GM13977 (cell line): Measurements from ENCODE around the gene NTNG1.

Experiments used
- DNase-seq: peaks from one replicate; pipeline ENCODE4 v3.0.0; 2012; ENCODE audit warnings: low spot score
- in situ Hi-C: fragments of 300-500 bp; cut with MboI; formaldehyde crosslinking; loops from one replicate; pipeline ENCODE4 v1.12.0; 2022; ENCODE audit warnings: low sequenced_read_pairs, low pct_unique_long_range_greater_than_20kb, mixed read lengths, inconsistent platforms; ENCODE audit not compliant: unreplicated experiment
- TF ChIP-seq, protein P1 (sequence below): IDR thresholded peaks from 2 replicates; pipeline ENCODE4 v1.5.1; 2012; ENCODE audit warnings: mild to moderate bottlenecking, control low read depth; ENCODE audit not compliant: insufficient read depth; ENCODE audit errors: extremely low read depth, missing control alignments

The NTNG1 gene

DNA sequence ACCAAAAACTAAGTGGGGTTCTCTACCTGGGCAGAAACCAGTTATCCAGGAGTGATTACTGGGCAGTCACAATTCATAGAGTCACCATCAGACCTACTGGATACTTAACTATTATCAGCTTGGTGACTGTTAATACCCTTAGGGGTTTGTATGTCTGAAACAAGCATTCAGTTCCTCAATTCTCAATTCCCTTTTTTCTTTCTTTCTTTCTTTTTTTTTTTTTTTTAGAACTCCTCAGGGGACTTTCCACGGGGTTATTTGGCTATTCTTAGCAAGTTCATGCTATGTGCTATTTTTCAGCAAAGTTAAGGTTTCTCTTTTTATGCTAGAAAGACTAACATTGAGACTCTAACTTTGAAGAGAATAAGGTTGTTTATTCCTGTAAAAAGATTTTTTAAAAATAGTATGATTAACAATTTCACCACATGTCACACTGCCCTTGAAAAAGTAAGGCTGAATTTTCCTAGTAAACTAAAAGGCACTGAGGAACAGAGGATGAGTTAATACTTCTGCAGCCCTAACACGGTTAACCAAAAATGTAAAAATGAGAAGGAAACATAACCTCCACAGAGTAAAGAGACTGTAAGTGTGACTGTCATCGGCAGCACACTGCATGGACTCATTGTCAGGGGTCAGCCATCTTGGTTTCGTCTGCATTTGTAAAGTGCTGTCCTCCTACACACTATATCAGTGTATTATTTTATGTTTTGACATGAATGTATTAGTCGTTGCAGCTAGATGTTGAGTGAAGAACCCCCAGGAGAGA, 310.2 kb downstream of the NTNG1 start:
- DNase-seq = peak; percentile 34
- TF ChIP-seq, protein P1, sequence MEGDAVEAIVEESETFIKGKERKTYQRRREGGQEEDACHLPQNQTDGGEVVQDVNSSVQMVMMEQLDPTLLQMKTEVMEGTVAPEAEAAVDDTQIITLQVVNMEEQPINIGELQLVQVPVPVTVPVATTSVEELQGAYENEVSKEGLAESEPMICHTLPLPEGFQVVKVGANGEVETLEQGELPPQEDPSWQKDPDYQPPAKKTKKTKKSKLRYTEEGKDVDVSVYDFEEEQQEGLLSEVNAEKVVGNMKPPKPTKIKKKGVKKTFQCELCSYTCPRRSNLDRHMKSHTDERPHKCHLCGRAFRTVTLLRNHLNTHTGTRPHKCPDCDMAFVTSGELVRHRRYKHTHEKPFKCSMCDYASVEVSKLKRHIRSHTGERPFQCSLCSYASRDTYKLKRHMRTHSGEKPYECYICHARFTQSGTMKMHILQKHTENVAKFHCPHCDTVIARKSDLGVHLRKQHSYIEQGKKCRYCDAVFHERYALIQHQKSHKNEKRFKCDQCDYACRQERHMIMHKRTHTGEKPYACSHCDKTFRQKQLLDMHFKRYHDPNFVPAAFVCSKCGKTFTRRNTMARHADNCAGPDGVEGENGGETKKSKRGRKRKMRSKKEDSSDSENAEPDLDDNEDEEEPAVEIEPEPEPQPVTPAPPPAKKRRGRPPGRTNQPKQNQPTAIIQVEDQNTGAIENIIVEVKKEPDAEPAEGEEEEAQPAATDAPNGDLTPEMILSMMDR = no peak
- in situ Hi-C loops = no loop called here

GRCh38 chr1:107451715-107452114, 310.9 kb downstream of the NTNG1 start:
- no peak for DNase-seq
- TF ChIP-seq, protein P1 = no peak
- in situ Hi-C loops = no loop called here

DNA sequence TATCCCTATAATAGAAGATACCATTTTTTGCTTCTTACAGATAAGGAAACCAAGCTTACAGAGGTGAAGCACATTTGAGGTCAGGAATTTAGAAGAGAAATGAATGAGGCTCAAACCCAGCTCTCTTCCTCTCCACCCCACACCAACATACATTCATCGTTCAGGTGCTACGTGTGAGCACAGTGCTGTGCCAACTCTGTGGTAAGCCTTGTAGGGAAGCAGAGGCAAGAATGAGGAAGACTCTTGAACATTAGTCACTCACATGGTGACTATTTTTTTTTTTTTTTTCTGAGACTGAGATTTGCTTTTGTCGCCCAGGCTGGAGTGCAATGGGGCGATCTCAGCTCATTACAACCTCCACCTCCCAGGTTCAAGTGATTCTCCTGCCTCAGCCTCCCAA, 314.0 kb downstream of the NTNG1 start:
- TF ChIP-seq, protein P1 = no peak
- DNase-seq = no peak
- in situ Hi-C loops = no loop called here

- no peak for DNase-seq
- TF ChIP-seq, protein P1 = no peak
- in situ Hi-C loops = no loop called here
Observed at GRCh38 chr1:107457989-107458388, 317.1 kb downstream of the NTNG1 start.

GRCh38 chr1:107459204-107459904, 318.5 kb downstream of the NTNG1 start:
- in situ Hi-C loops = no loop called here
- TF ChIP-seq, protein P1 = no peak
- DNase-seq = no peak

- DNase-seq = no peak
- in situ Hi-C loops = no loop called here
Observed at GRCh38 chr1:107460035-107460434, 319.2 kb downstream of the NTNG1 start.

More at GRCh38 chr1:107460035-107460434, 319.2 kb downstream of the NTNG1 start:
- TF ChIP-seq, protein P1 = no peak
